IPS DF 19.7 (cell line): ENCODE results near the gene IQGAP1.

Experiments
- DNase-seq: peaks from one replicate; pipeline ENCODE4 v3.0.0-alpha.2; 2013; ENCODE audit warnings: low read depth, low spot score

The IQGAP1 gene

GRCh38 chr15:90530250-90531051 is 142.4 kb downstream of the IQGAP1 start:
- peak; percentile 15 for DNase-seq

- no peak for DNase-seq
Measured at GRCh38 chr15:90531147-90531546, 143.1 kb downstream of the IQGAP1 start.

- no peak for DNase-seq
Measured at GRCh38 chr15:90535254-90535653, 147.2 kb downstream of the IQGAP1 start.

GRCh38 chr15:90539789-90540188 is 151.7 kb downstream of the IQGAP1 start:
- DNase-seq: no peak

GRCh38 chr15:90540768-90541167 is 152.7 kb downstream of the IQGAP1 start:
- no peak for DNase-seq

GRCh38 chr15:90545095-90545494 is 157.1 kb downstream of the IQGAP1 start:
- no peak for DNase-seq

DNA sequence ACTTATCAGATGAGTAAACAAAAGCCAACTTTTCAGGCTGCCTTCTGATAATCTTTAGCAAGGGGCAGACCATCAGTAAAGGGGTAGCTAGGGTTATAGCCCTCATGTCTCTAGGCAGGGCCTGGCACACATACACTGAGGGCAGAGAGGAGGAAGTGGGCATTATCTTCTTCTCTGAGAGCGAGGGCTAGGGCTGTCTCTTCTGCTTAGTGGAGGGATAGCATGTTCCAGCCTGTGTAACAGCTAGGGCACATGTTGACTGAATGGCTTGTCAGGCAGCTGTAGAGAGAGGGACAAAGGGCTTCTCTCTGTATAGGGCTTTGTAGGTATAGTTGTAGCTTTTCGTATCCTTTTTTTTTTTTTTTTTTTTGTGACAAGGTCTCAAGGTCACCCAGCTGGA is 159.5 kb downstream of the IQGAP1 start:
- no peak for DNase-seq

GRCh38 chr15:90550919-90551318 is 162.9 kb downstream of the IQGAP1 start:
- DNase-seq: no peak
